ENCODE results near the gene COQ9. TPM values are rescaled to one million over a fixed set of nuclear protein-coding genes. Genes with fewer than 3 reads are reported as not detected.
"Not testable (repeated sequence)": the region's sequence is repeated elsewhere in the genome, so short reads cannot be mapped to it uniquely, and the experiment has no call there.

COQ9 gene
- polyA plus RNA-seq, 4 donors, result 63.9 to 177 (median 107) TPM

- H3K4me3 ChIP-seq (ENCODE audit: low read depth in 1 of 3, low read length in 3 of 3), result no peak overlapping the region
- H3K27me3 ChIP-seq (ENCODE audit: control insufficient read depth in 3 of 3, insufficient read depth in 3 of 3, low read length in 3 of 3), result no peaks in the 10 kb centered on the region
- H3K9me3 ChIP-seq (ENCODE audit: control insufficient read depth in 2 of 2, insufficient read depth in 1 of 2, low read depth in 1 of 2, low read length in 1 of 2), result no peaks in the 10 kb centered on the region
- peak overlapping the region in 2 of 3 donors; percentile 67 to 69 for H3K27ac ChIP-seq (ENCODE audit: low read depth in 1 of 3, low read length in 2 of 3)
- DNase-seq (peak; percentile 62 to 79), FAIRE-seq (no peak)
- H3K4me1 ChIP-seq (ENCODE audit: control insufficient read depth in 3 of 3, insufficient read depth in 2 of 3, low read depth in 1 of 3, low read length in 2 of 3), result peaks cover 0 to 13% (median 0%) of the 10 kb centered on the region in 3 donors
- H3K36me3 ChIP-seq (ENCODE audit: control insufficient read depth in 3 of 3, insufficient read depth in 2 of 3, low read depth in 1 of 3, low read length in 3 of 3), result peaks cover 18 to 59% (median 30%) of the 10 kb centered on the region in 3 donors
- 61 to 82% (median 65%) methylated on average over 2 of the region's 2 CpGs for WGBS, 3 donors
Observed at GRCh38 chr16:57432505-57432904, 14.8 kb upstream of the COQ9 start.

DNA sequence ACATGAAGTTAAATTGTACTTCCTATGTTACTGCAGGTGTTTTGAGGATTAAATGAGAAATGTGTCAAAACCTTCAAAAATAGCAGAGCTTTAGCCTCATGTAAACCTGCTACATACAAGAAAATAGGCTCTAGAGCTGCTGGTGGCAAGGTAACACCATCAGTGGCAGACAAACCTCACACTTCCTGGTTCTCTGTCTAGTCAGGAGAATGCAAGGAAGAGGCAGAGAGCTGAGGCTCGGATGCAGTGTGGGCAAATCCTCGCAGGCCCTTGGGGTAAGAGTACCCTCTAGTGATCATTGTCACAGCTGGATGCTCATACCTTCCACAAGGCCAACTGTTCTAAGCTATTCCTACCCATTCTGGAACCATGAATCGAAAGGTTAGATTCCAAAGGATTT, 14.3 kb upstream of the COQ9 start:
- FAIRE-seq (no peak), DNase-seq (no peak)
- no peak overlapping the region for H3K4me3 ChIP-seq (ENCODE audit: low read depth in 1 of 3, low read length in 3 of 3)
- WGBS, 3 donors, result 90 to 91% (median 91%) methylated on average over 3 of the region's 3 CpGs
- H3K4me1 ChIP-seq (ENCODE audit: control insufficient read depth in 3 of 3, insufficient read depth in 2 of 3, low read depth in 1 of 3, low read length in 2 of 3), result peaks cover 0 to 13% (median 0%) of the 10 kb centered on the region in 3 donors
- peak overlapping the region in 2 of 3 donors; percentile 67 for H3K27ac ChIP-seq (ENCODE audit: low read depth in 1 of 3, low read length in 2 of 3)
- no peaks in the 10 kb centered on the region for H3K27me3 ChIP-seq (ENCODE audit: control insufficient read depth in 3 of 3, insufficient read depth in 3 of 3, low read length in 3 of 3)
- H3K9me3 ChIP-seq (ENCODE audit: control insufficient read depth in 2 of 2, insufficient read depth in 1 of 2, low read depth in 1 of 2, low read length in 1 of 2), result no peaks in the 10 kb centered on the region
- H3K36me3 ChIP-seq (ENCODE audit: control insufficient read depth in 3 of 3, insufficient read depth in 2 of 3, low read depth in 1 of 3, low read length in 3 of 3), result peaks cover 18 to 60% (median 27%) of the 10 kb centered on the region in 3 donors

- FAIRE-seq (no peak), DNase-seq (no peak)
- WGBS, 3 donors, result 87 to 93% (median 88%) methylated on average over 2 of the region's 2 CpGs
- Histone ChIP-seq H3K27me3 (ENCODE audit: control insufficient read depth in 3 of 3, insufficient read depth in 3 of 3, low read length in 3 of 3) (no peaks in the 10 kb centered on the region), H3K4me1 (ENCODE audit: control insufficient read depth in 3 of 3, insufficient read depth in 2 of 3, low read depth in 1 of 3, low read length in 2 of 3) (peaks cover 0 to 13% (median 0%) of the 10 kb centered on the region in 3 donors), H3K27ac (ENCODE audit: low read depth in 1 of 3, low read length in 2 of 3) (no peak overlapping the region), H3K9me3 (ENCODE audit: control insufficient read depth in 2 of 2, insufficient read depth in 1 of 2, low read depth in 1 of 2, low read length in 1 of 2) (no peaks in the 10 kb centered on the region), H3K36me3 (ENCODE audit: control insufficient read depth in 3 of 3, insufficient read depth in 2 of 3, low read depth in 1 of 3, low read length in 3 of 3) (peaks cover 19 to 55% (median 24%) of the 10 kb centered on the region in 3 donors), H3K4me3 (ENCODE audit: low read depth in 1 of 3, low read length in 3 of 3) (no peak overlapping the region)
Observed at GRCh38 chr16:57434003-57434402, 13.3 kb upstream of the COQ9 start.

- Histone ChIP-seq H3K4me3 (ENCODE audit: low read depth in 1 of 3, low read length in 3 of 3) (no peak overlapping the region), H3K9me3 (ENCODE audit: control insufficient read depth in 2 of 2, insufficient read depth in 1 of 2, low read depth in 1 of 2, low read length in 1 of 2) (peaks cover 0 to 12% of the 10 kb centered on the region in 2 donors), H3K27ac (ENCODE audit: low read depth in 1 of 3, low read length in 2 of 3) (no peak overlapping the region), H3K36me3 (ENCODE audit: control insufficient read depth in 3 of 3, insufficient read depth in 2 of 3, low read depth in 1 of 3, low read length in 3 of 3) (peaks cover 17 to 55% (median 18%) of the 10 kb centered on the region in 3 donors), H3K27me3 (ENCODE audit: control insufficient read depth in 3 of 3, insufficient read depth in 3 of 3, low read length in 3 of 3) (no peaks in the 10 kb centered on the region), H3K4me1 (ENCODE audit: control insufficient read depth in 3 of 3, insufficient read depth in 2 of 3, low read depth in 1 of 3, low read length in 2 of 3) (peaks cover 0 to 13% (median 0%) of the 10 kb centered on the region in 3 donors)
- DNase-seq (no peak), FAIRE-seq (no peak)
- WGBS, 3 donors, result 92 to 98% (median 96%) methylated on average over 1 of the region's 1 CpG
Observed at GRCh38 chr16:57435838-57436237, 11.4 kb upstream of the COQ9 start.

DNA sequence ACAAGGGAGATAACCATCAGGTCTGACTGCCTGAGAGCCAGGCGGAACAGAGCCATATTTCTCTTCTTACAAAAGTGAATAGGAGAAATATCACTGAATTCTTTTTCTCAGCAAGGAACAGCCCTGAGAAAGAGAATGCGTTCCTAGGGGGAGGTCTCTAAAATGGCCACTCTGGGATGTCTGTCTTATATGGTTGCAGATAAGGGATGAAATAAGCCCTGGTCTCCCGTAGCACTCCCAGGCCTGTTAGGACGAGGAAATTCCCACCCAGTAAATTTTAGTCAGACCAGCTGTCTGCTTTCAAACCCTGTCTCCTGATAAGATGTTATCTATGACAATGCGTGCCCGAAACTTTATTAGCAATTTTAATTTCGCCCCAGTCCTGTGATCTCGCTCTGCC, 7.3 kb upstream of the COQ9 start:
- 97 to 98% (median 97%) methylated on average over 8 of the region's 8 CpGs for WGBS, 3 donors
- H3K4me3 ChIP-seq (ENCODE audit: low read depth in 1 of 3, low read length in 3 of 3); DNase-seq; H3K4me1 ChIP-seq (ENCODE audit: control insufficient read depth in 3 of 3, insufficient read depth in 2 of 3, low read depth in 1 of 3, low read length in 2 of 3); FAIRE-seq; H3K27me3 ChIP-seq (ENCODE audit: control insufficient read depth in 3 of 3, insufficient read depth in 3 of 3, low read length in 3 of 3); H3K27ac ChIP-seq (ENCODE audit: low read depth in 1 of 3, low read length in 2 of 3): not testable (repeated sequence)
- H3K9me3 ChIP-seq (ENCODE audit: control insufficient read depth in 2 of 2, insufficient read depth in 1 of 2, low read depth in 1 of 2, low read length in 1 of 2), result peaks cover 0 to 14% of the 10 kb centered on the region in 2 donors
- peaks cover 7 to 35% (median 12%) of the 10 kb centered on the region in 3 donors for H3K36me3 ChIP-seq (ENCODE audit: control insufficient read depth in 3 of 3, insufficient read depth in 2 of 3, low read depth in 1 of 3, low read length in 3 of 3)

DNA sequence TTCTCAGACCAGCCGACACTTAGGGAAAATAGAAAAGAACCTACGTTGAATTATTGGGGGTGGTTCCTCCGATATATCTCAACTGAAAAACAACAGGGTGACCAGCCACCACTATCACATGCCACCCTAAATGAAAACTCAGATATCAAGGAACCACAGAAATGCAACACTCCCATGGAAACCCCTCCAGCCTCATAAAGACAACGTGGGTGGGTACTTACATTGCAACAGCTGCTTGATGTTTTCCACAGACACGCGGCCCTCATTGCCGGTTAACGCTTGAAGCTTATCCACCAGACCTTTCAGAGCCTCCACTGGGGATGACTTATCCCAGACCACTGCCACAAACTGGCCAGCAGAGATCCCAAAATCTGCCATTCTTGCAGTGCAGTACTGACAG, 6.7 kb upstream of the COQ9 start:
- H3K9me3 ChIP-seq (ENCODE audit: control insufficient read depth in 2 of 2, insufficient read depth in 1 of 2, low read depth in 1 of 2, low read length in 1 of 2), result peaks cover 0 to 14% of the 10 kb centered on the region in 2 donors
- peaks cover 7 to 30% (median 8%) of the 10 kb centered on the region in 3 donors for H3K36me3 ChIP-seq (ENCODE audit: control insufficient read depth in 3 of 3, insufficient read depth in 2 of 3, low read depth in 1 of 3, low read length in 3 of 3)
- not testable (repeated sequence) for H3K4me3 ChIP-seq (ENCODE audit: low read depth in 1 of 3, low read length in 3 of 3); H3K4me1 ChIP-seq (ENCODE audit: control insufficient read depth in 3 of 3, insufficient read depth in 2 of 3, low read depth in 1 of 3, low read length in 2 of 3); FAIRE-seq; DNase-seq; H3K27ac ChIP-seq (ENCODE audit: low read depth in 1 of 3, low read length in 2 of 3); H3K27me3 ChIP-seq (ENCODE audit: control insufficient read depth in 3 of 3, insufficient read depth in 3 of 3, low read length in 3 of 3)
- 78 to 97% (median 95%) methylated on average over 8 of the region's 8 CpGs for WGBS, 3 donors

- H3K36me3 ChIP-seq (ENCODE audit: control insufficient read depth in 3 of 3, insufficient read depth in 2 of 3, low read depth in 1 of 3, low read length in 3 of 3), result peaks cover 0 to 9% (median 2%) of the 10 kb centered on the region in 3 donors
- peaks cover 2 to 7% (median 4%) of the 10 kb centered on the region in 3 donors for H3K4me1 ChIP-seq (ENCODE audit: control insufficient read depth in 3 of 3, insufficient read depth in 2 of 3, low read depth in 1 of 3, low read length in 2 of 3)
- FAIRE-seq (no peak), DNase-seq (no peak)
- H3K27me3 ChIP-seq (ENCODE audit: control insufficient read depth in 3 of 3, insufficient read depth in 3 of 3, low read length in 3 of 3), result no peaks in the 10 kb centered on the region
- no peak overlapping the region for H3K27ac ChIP-seq (ENCODE audit: low read depth in 1 of 3, low read length in 2 of 3)
- peaks cover 0 to 14% of the 10 kb centered on the region in 2 donors for H3K9me3 ChIP-seq (ENCODE audit: control insufficient read depth in 2 of 2, insufficient read depth in 1 of 2, low read depth in 1 of 2, low read length in 1 of 2)
- 81 to 86% (median 83%) methylated on average over 3 of the region's 3 CpGs for WGBS, 3 donors
- H3K4me3 ChIP-seq (ENCODE audit: low read depth in 1 of 3, low read length in 3 of 3), result no peak overlapping the region
Observed at GRCh38 chr16:57444711-57445110, 2.6 kb upstream of the COQ9 start.

- no peak overlapping the region for H3K4me3 ChIP-seq (ENCODE audit: low read depth in 1 of 3, low read length in 3 of 3)
- 92 to 95% (median 94%) methylated on average over 2 of the region's 2 CpGs for WGBS, 3 donors
- no peak overlapping the region for H3K27ac ChIP-seq (ENCODE audit: low read depth in 1 of 3, low read length in 2 of 3)
- H3K4me1 ChIP-seq (ENCODE audit: control insufficient read depth in 3 of 3, insufficient read depth in 2 of 3, low read depth in 1 of 3, low read length in 2 of 3), result peaks cover 2 to 7% (median 4%) of the 10 kb centered on the region in 3 donors
- DNase-seq (no peak), FAIRE-seq (no peak)
- peaks cover 0 to 3% (median 0%) of the 10 kb centered on the region in 3 donors for H3K36me3 ChIP-seq (ENCODE audit: control insufficient read depth in 3 of 3, insufficient read depth in 2 of 3, low read depth in 1 of 3, low read length in 3 of 3)
- no peaks in the 10 kb centered on the region for H3K27me3 ChIP-seq (ENCODE audit: control insufficient read depth in 3 of 3, insufficient read depth in 3 of 3, low read length in 3 of 3)
- H3K9me3 ChIP-seq (ENCODE audit: control insufficient read depth in 2 of 2, insufficient read depth in 1 of 2, low read depth in 1 of 2, low read length in 1 of 2), result peaks cover 0 to 6% of the 10 kb centered on the region in 2 donors
Observed at GRCh38 chr16:57445510-57445909, 1.8 kb upstream of the COQ9 start.

Measured in small intestine (tissue), 7 donors.